Astrocyte (in vitro differentiated cells and primary cell): ENCODE measurements around the gene USP3.

Experiments used
- CTCF ChIP-seq: IDR thresholded peaks from 2 replicates; pipeline ENCODE4 v1.5.1; 2011; ENCODE audit warnings: low read depth, mild to moderate bottlenecking, inconsistent platforms, low read length, moderate library complexity; ENCODE audit not compliant: insufficient read depth
- EZH2 ChIP-seq: IDR thresholded peaks from 2 replicates; pipeline ENCODE4 v1.6.1; 2012; ENCODE audit warnings: mild to moderate bottlenecking, low read length, inconsistent platforms; ENCODE audit not compliant: insufficient read depth

- TF ChIP-seq CTCF (no peak), EZH2 (no peak)
Measured at GRCh38 chr15:63523306-63523990, 19.1 kb downstream of the USP3 start.
